Bronchial epithelial cell (primary cell): ENCODE data around the gene PRPH2. TPM values are rescaled to one million over a fixed set of nuclear protein-coding genes. Genes with fewer than 3 reads are reported as not detected.

Experiments
- DNase-seq: peaks from one replicate; pipeline ENCODE4 v3.0.0-alpha.2; 2010; ENCODE audit warnings: low read depth
- FAIRE-seq: peaks from 2 replicates; lab custom pipeline; 2011; peaks lifted over from hg19 to GRCh38; lab: Jason Lieb, UNC
- H3K27me3 ChIP-seq: 2 replicates; pipeline ENCODE4 v1.5.1; 2011; ENCODE audit warnings: low read length; ENCODE audit not compliant: control insufficient read depth, insufficient read depth
- H3K36me3 ChIP-seq: 2 replicates; pipeline ENCODE4 v1.5.1; 2011; ENCODE audit warnings: low read length; ENCODE audit not compliant: control insufficient read depth, insufficient read depth
- H3K4me3 ChIP-seq: 2 replicates; pipeline ENCODE4 v1.5.1; 2011; ENCODE audit warnings: mild to moderate bottlenecking, low read depth, low read length, control low read depth
- CTCF ChIP-seq: IDR thresholded peaks from 2 replicates; pipeline ENCODE4 v1.5.1; 2011; ENCODE audit warnings: mild to moderate bottlenecking, moderate library complexity, low read length, control low read depth, inconsistent platforms; ENCODE audit not compliant: insufficient read depth, severe bottlenecking
- total RNA-seq: library from RNA; depleted of rRNA; stranded (reverse); fragments of >200 nt; gene quantifications from 2 replicates; pipeline ENCODE4 v1.2.1, GENCODE V29; 2014

Gene PRPH2
- total RNA-seq, 1 donor from 2014 or later: not detected

- Histone ChIP-seq H3K4me3 (no peak overlapping the region), H3K36me3 (peaks cover 12% of the 10 kb centered on the region), H3K27me3 (no peaks in the 10 kb centered on the region)
- FAIRE-seq (no peak), DNase-seq (peak; percentile 48)
- TF ChIP-seq CTCF: peak; percentile 77
Measured at GRCh38 chr6:42661540-42662153, 60.8 kb downstream of the PRPH2 start.

GRCh38 chr6:42659806-42660205, 62.6 kb downstream of the PRPH2 start:
- Histone ChIP-seq H3K27me3 (no peaks in the 10 kb centered on the region), H3K36me3 (peaks cover 8% of the 10 kb centered on the region), H3K4me3 (no peak overlapping the region)
- FAIRE-seq (no peak), DNase-seq (no peak)
- TF ChIP-seq CTCF: no peak

DNA sequence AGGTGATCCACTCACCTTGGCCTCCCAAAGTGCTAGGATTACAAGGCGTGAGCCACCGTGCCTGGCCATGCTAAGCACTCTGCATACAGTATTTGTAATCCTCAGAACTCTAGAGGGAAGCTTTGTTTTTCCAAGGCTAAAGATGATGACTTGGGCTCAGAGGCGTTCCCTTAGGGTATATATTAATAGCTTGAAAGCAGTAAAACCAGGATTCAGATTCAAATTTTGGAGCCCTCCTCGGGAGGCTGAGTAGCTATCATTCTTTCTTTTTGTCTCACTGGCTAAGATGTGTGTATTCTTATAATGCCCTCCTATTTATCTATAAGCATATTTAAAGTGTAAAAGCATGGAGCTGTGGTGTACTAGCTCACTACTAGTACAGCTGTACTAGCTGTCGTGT, 68.5 kb downstream of the PRPH2 start:
- Histone ChIP-seq H3K4me3 (no peak overlapping the region), H3K36me3 (peaks cover 4% of the 10 kb centered on the region), H3K27me3 (no peaks in the 10 kb centered on the region)
- no peak for TF ChIP-seq CTCF
- no peak for DNase-seq
- FAIRE-seq: no peak

GRCh38 chr6:42652024-42652746, 70.2 kb downstream of the PRPH2 start:
- no peak for DNase-seq
- Histone ChIP-seq H3K36me3 (peaks cover 6% of the 10 kb centered on the region), H3K27me3 (no peaks in the 10 kb centered on the region), H3K4me3 (no peak overlapping the region)
- TF ChIP-seq CTCF: no peak
- FAIRE-seq: no peak

Other genes with a start within 250 kb of the PRPH2 start
- gene UBR2, start 158.6 kb downstream of the PRPH2 start, total RNA-seq: 16.6 and 21.9 TPM in 2 replicates
- 31.0 and 36.6 TPM in 2 replicates for gene TBCC, start 23.5 kb upstream of the PRPH2 start, total RNA-seq
- gene BICRAL, start 59.5 kb upstream of the PRPH2 start, total RNA-seq: 3.1 and 3.9 TPM in 2 replicates
- gene RPL7L1, start 157.0 kb upstream of the PRPH2 start, total RNA-seq: 94.5 and 109 TPM in 2 replicates
- gene PTCRA, start 193.5 kb upstream of the PRPH2 start, total RNA-seq: not detected in 2 replicates
- 9.7 and 14.0 TPM in 2 replicates for gene CNPY3, start 206.9 kb upstream of the PRPH2 start, total RNA-seq
- 0.26 TPM in 1 of 2 replicates, not detected in the other for gene GNMT, start 238.2 kb upstream of the PRPH2 start, total RNA-seq